BJ (cell line): ENCODE data around the gene DLGAP1. TPM values are rescaled to one million over a fixed set of nuclear protein-coding genes. Genes with fewer than 3 reads are reported as not detected.

Experiments used
- CTCF ChIA-PET: fragments of 350-600 bp; formaldehyde crosslinking; extraction: SDS; loops from one replicate; lab custom pipeline; 2021; ENCODE audit warnings: antibody characterized with exemption, inconsistent platforms; lab: Yijun Ruan, JAX
- POLR2A ChIA-PET: fragments of 300-600 bp; sonication (Branson Sonifier 250); formaldehyde crosslinking; extraction: SDS; loops from one replicate; lab custom pipeline; 2021; ENCODE audit warnings: antibody characterized with exemption; lab: Charles Lee
- DNase-seq: peaks from one replicate; pipeline ENCODE4 v3.0.0-alpha.2; 2011; ENCODE audit warnings: low read depth
- H3K27me3 ChIP-seq: 2 replicates; pipeline ENCODE4 v1.6.0; 2011; ENCODE audit warnings: low read length; ENCODE audit not compliant: control insufficient read depth, insufficient read depth
- H3K36me3 ChIP-seq: 2 replicates; pipeline ENCODE4 v1.5.1; 2011; ENCODE audit warnings: low read length; ENCODE audit not compliant: control insufficient read depth, insufficient read depth
- H3K4me3 ChIP-seq: 2 replicates; pipeline ENCODE4 v1.5.1; 2011; ENCODE audit warnings: low read depth, mild to moderate bottlenecking, control low read depth, low read length
- polyA plus RNA-seq: library from polyadenylated mRNA; depleted of rRNA; stranded (reverse); fragments of >200 nt; gene quantifications from 2 replicates; pipeline ENCODE4 v1.2.3, GENCODE V29; 2011
- TF ChIP-seq, protein P1 (sequence below): IDR thresholded peaks from 2 replicates; pipeline ENCODE4 v1.5.1; 2011; ENCODE audit warnings: low read depth, mild to moderate bottlenecking, control low read depth, inconsistent platforms, low read length, moderate library complexity; ENCODE audit not compliant: insufficient read depth

Gene DLGAP1
- polyA plus RNA-seq, 1 experiment: 0.02 TPM

DNA sequence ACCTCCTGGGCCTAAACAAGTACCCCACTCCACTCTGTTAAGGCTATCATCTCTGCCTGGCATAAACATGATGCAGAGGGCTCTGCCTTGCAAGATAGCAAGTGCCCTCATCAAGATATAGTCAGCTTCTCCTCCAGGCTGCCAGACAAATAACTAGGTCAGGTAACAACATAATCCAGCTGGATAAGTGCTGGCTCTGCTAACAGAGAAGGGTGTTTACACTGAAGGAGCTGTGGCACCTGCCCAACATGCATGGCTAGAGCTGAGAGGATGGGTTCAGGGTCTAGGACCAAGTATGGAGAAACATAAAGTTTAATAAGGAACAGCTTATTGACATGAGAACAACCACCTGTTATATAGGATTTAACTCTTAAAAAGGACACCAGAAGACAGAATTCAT is 42.8 kb downstream of the DLGAP1 start:
- DNase-seq: no peak
- no peak overlapping the region for H3K4me3 ChIP-seq
- CTCF ChIA-PET: no interaction called here
- H3K36me3 ChIP-seq: no peaks in the 10 kb centered on the region
- no peaks in the 10 kb centered on the region for H3K27me3 ChIP-seq
- POLR2A ChIA-PET: no interaction called here
- TF ChIP-seq, protein P1, sequence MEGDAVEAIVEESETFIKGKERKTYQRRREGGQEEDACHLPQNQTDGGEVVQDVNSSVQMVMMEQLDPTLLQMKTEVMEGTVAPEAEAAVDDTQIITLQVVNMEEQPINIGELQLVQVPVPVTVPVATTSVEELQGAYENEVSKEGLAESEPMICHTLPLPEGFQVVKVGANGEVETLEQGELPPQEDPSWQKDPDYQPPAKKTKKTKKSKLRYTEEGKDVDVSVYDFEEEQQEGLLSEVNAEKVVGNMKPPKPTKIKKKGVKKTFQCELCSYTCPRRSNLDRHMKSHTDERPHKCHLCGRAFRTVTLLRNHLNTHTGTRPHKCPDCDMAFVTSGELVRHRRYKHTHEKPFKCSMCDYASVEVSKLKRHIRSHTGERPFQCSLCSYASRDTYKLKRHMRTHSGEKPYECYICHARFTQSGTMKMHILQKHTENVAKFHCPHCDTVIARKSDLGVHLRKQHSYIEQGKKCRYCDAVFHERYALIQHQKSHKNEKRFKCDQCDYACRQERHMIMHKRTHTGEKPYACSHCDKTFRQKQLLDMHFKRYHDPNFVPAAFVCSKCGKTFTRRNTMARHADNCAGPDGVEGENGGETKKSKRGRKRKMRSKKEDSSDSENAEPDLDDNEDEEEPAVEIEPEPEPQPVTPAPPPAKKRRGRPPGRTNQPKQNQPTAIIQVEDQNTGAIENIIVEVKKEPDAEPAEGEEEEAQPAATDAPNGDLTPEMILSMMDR: no peak

DNA sequence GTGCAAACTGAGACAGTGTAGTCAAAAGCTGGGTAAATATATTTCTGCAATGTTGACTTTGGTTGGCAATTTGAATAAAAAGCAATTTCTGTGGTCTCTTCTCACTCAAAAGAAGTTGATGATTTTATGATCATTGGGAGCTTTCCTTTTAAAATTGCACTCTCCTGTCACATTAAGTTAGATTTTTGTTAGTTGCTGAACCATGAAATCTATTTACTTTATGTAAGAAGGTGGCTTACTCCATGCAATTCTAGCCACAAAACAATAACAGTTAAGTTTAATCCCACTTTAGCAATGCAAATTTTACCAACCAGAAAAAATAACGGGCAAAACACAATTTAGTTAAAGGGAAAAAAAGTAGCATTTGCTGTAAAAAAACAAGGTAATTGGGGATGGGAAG is 48.3 kb downstream of the DLGAP1 start:
- ChIA-PET POLR2A (no interaction called here), CTCF (no interaction called here)
- no peak for DNase-seq
- no peaks in the 10 kb centered on the region for H3K27me3 ChIP-seq
- H3K4me3 ChIP-seq: no peak overlapping the region
- H3K36me3 ChIP-seq: no peaks in the 10 kb centered on the region
- TF ChIP-seq, protein P1: no peak

DNA sequence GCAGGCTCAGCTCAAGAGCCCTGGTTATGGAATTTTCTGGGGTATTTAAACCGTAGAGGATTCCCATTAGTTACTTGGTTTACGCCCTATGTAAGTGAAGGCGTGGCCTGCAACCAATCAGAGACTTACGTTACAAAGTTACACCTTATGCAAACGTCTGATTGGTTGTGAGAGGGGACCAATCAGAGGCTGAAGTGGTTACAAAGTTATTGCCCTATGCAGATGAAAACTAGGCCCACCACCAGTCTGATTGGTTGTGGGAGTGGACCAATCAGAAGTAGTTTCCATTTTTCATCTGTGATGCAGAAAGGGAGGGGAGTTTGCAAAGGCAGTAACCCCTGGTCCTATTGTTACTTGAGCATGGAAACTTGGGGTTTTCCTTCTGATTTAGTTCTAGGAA is 49.1 kb downstream of the DLGAP1 start:
- ChIA-PET CTCF (no interaction called here), POLR2A (no interaction called here)
- no peak for DNase-seq

DNA sequence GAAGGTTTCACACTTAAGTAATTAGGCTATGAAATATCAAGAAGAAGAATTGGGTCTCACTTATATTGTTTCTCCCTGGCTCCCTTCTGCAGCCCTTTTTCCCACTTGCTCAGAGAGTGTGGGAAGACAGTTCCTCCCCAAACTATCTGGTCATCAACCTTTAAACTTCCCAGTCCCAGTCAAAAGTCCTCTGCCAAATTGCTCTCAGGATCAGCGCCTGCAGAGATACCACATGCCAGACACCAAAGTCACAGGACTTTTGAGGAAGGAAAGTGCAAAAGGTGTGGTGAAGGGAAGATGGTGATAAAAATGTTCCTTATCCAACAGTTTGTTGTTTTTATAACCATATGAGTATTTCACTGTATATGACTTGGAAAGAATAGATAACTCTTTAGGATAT is 51.3 kb downstream of the DLGAP1 start:
- DNase-seq: no peak

More for the DNA sequence above, 49.1 kb downstream of the DLGAP1 start:
- TF ChIP-seq, protein P1: no peak
- Histone ChIP-seq H3K4me3 (no peak overlapping the region), H3K36me3 (no peaks in the 10 kb centered on the region), H3K27me3 (no peaks in the 10 kb centered on the region)

DNA sequence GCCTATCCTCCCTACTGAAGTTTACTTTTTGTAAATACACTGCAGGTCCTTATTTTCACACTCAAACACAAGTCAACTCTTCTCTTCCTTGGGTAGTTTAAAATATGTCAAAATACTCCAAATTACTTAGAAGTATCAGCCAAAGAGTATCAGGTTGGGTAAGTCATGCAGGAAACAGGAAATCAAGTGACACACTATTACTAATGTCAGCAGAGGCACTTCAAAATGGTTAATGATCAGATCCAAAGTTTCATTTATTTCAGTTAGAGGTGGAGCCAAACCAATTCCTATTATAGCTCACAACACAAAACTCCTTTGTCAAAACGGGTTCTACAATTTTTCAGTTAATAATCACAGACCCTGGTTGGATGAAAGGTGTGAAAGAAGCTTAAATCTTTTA is 54.2 kb downstream of the DLGAP1 start:
- Histone ChIP-seq H3K4me3 (no peak overlapping the region), H3K27me3 (no peaks in the 10 kb centered on the region), H3K36me3 (no peaks in the 10 kb centered on the region)
- TF ChIP-seq, protein P1: no peak
- no peak for DNase-seq
- CTCF ChIA-PET: no interaction called here
- POLR2A ChIA-PET: no interaction called here

More for the DNA sequence above, 51.3 kb downstream of the DLGAP1 start:
- TF ChIP-seq, protein P1: no peak
- ChIA-PET POLR2A (no interaction called here), CTCF (no interaction called here)
- Histone ChIP-seq H3K4me3 (no peak overlapping the region), H3K36me3 (no peaks in the 10 kb centered on the region), H3K27me3 (no peaks in the 10 kb centered on the region)
